ENCODE data around the gene GNB1.

GNB1 gene

GRCh38 chr1:1827089-1827848 lies 63.6 kb downstream of the GNB1 start:
- DNase-seq (ENCODE audit: low read depth in 2 of 2), result no peak

- DNase-seq (ENCODE audit: low read depth in 2 of 2), result no peak
Observed at GRCh38 chr1:1826356-1827088, 64.4 kb downstream of the GNB1 start.

GRCh38 chr1:1825217-1825616 lies 65.7 kb downstream of the GNB1 start:
- no peak for DNase-seq (ENCODE audit: low read depth in 2 of 2)

- DNase-seq (ENCODE audit: low read depth in 2 of 2), result no peak
Observed at GRCh38 chr1:1819762-1820161, 71.1 kb downstream of the GNB1 start.

GRCh38 chr1:1817221-1817620 lies 73.7 kb downstream of the GNB1 start:
- no peak for DNase-seq (ENCODE audit: low read depth in 2 of 2)

- no peak for DNase-seq (ENCODE audit: low read depth in 2 of 2)
Observed at GRCh38 chr1:1815606-1816281, 75.1 kb downstream of the GNB1 start.

GRCh38 chr1:1809489-1809888 lies 81.4 kb downstream of the GNB1 start:
- DNase-seq (ENCODE audit: low read depth in 2 of 2), result no peak

- no peak for DNase-seq (ENCODE audit: low read depth in 2 of 2)
Observed at GRCh38 chr1:1808206-1808605, 82.7 kb downstream of the GNB1 start.

- DNase-seq (ENCODE audit: low read depth in 2 of 2), result no peak
Observed at GRCh38 chr1:1806890-1807289, 84.0 kb downstream of the GNB1 start.

GRCh38 chr1:1804301-1804700 lies 86.6 kb downstream of the GNB1 start:
- DNase-seq (ENCODE audit: low read depth in 2 of 2), result no peak

GRCh38 chr1:1802871-1803270 lies 88.0 kb downstream of the GNB1 start:
- no peak for DNase-seq (ENCODE audit: low read depth in 2 of 2)

GRCh38 chr1:1799716-1800115 lies 91.2 kb downstream of the GNB1 start:
- no peak for DNase-seq (ENCODE audit: low read depth in 2 of 2)

- no peak for DNase-seq (ENCODE audit: low read depth in 2 of 2)
Observed at GRCh38 chr1:1797731-1798341, 93.1 kb downstream of the GNB1 start.

- DNase-seq (ENCODE audit: low read depth in 2 of 2), result no peak
Observed at GRCh38 chr1:1796466-1796865, 94.4 kb downstream of the GNB1 start.

GRCh38 chr1:1794999-1795398 lies 95.9 kb downstream of the GNB1 start:
- no peak for DNase-seq (ENCODE audit: low read depth in 2 of 2)

GRCh38 chr1:1793481-1794244 lies 97.2 kb downstream of the GNB1 start:
- DNase-seq (ENCODE audit: low read depth in 2 of 2), result no peak

- no peak for DNase-seq (ENCODE audit: low read depth in 2 of 2)
Observed at GRCh38 chr1:1788646-1789431, 102.0 kb downstream of the GNB1 start.

- no peak for DNase-seq (ENCODE audit: low read depth in 2 of 2)
Observed at GRCh38 chr1:1788136-1788535, 102.8 kb downstream of the GNB1 start.

- no peak for DNase-seq (ENCODE audit: low read depth in 2 of 2)
Observed at GRCh38 chr1:1786836-1787605, 103.9 kb downstream of the GNB1 start.

GRCh38 chr1:1785666-1786065 lies 105.2 kb downstream of the GNB1 start:
- no peak for DNase-seq (ENCODE audit: low read depth in 2 of 2)

Measured in stimulated activated CD8-positive, alpha-beta memory T cell treated with anti-CD3 and anti-CD28 coated beads, Interleukin-15, amount 100 ng/mL, for 4 hours (primary cell).